GM13976 (cell line): Measurements from ENCODE around the gene DNAJC3.

ENCODE experiments used
- DNase-seq: peaks from one replicate; pipeline ENCODE4 v3.0.0; 2012; ENCODE audit warnings: low spot score
- CTCF ChIP-seq: IDR thresholded peaks from 2 replicates; pipeline ENCODE4 v1.5.1; 2012; ENCODE audit warnings: borderline replicate concordance, mild to moderate bottlenecking; ENCODE audit not compliant: insufficient read depth; ENCODE audit errors: extremely low read depth, missing control alignments, control extremely low read depth
- in situ Hi-C: fragments of 300-500 bp; cut with MboI; formaldehyde crosslinking; loops from one replicate; pipeline ENCODE4 v1.12.0; 2022; ENCODE audit warnings: low sequenced_read_pairs, mixed read lengths, inconsistent platforms; ENCODE audit not compliant: unreplicated experiment

DNAJC3 gene

GRCh38 chr13:95641291-95642027 is 35.5 kb upstream of the DNAJC3 start:
- in situ Hi-C loops = no loop called here
- no peak for DNase-seq
- TF ChIP-seq CTCF = no peak

GRCh38 chr13:95642028-95642621 is 34.8 kb upstream of the DNAJC3 start:
- TF ChIP-seq CTCF = no peak
- DNase-seq = peak; percentile 35
- in situ Hi-C loops = no loop called here

- TF ChIP-seq CTCF = no peak
- in situ Hi-C loops = no loop called here
- no peak for DNase-seq
Measured at GRCh38 chr13:95642999-95643398, 33.9 kb upstream of the DNAJC3 start.

GRCh38 chr13:95643571-95643935 is 33.4 kb upstream of the DNAJC3 start:
- no peak for TF ChIP-seq CTCF
- DNase-seq = no peak
- in situ Hi-C loops = no loop called here

GRCh38 chr13:95643936-95644598 is 32.9 kb upstream of the DNAJC3 start:
- no peak for TF ChIP-seq CTCF
- no peak for DNase-seq
- in situ Hi-C loops = no loop called here

GRCh38 chr13:95644601-95645052 is 32.3 kb upstream of the DNAJC3 start, which contains the start of gene DZIP1:
DZIP1 (minus strand) TSS chr13:95644706; CDS start chr13:95642029, 2,677 bp downstream.
- peak; percentile 60 for DNase-seq

More at GRCh38 chr13:95644601-95645052, 32.3 kb upstream of the DNAJC3 start, which contains the start of gene DZIP1:
- in situ Hi-C loops = no loop called here
- TF ChIP-seq CTCF = no peak
